Measurements from ENCODE around the gene BTLA. TPM values are rescaled to one million over a fixed set of nuclear protein-coding genes. Genes with fewer than 3 reads are reported as not detected.
A peak's percentile ranks its signal among the peaks of the same experiment; 100 is the strongest.

Gene BTLA
- total and polyA plus RNA-seq, 10 of the 15 experiments (the other 5 are each of a cell fraction or from before 2014, with no cell fraction given), result 55.4 to 134 (median 84.2) TPM

DNA sequence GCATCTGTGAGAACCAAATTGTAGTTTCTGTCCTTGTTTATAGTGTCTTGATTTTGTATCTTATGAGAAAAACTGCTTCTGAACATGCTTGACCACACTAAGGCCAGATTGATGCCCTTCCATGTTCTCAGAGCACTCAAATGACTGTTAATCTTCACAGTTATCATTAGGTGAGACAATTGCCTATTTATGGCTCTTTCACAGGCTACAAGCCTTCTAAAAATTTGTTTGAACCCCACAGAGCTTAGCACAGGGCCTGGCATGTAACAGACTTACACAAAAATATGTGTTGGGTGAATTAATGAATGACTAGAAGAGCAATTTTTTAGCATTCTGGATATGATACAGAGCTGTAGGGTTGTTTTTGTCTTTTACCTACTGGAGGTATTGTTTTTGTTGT lies 43.1 kb downstream of the BTLA start (continued):
- TF ChIP-seq, protein P1, sequence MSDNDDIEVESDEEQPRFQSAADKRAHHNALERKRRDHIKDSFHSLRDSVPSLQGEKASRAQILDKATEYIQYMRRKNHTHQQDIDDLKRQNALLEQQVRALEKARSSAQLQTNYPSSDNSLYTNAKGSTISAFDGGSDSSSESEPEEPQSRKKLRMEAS (IDR thresholded peaks at IDR 0.05; ENCODE audit: low read depth, low read length), result no peak
- TF ChIP-seq MTA3 (IDR thresholded peaks at IDR 0.05; ENCODE audit: borderline replicate concordance, low read length) (peak; percentile 69; the same call in 1 of the 2 replicates), JUNB (IDR thresholded peaks at IDR 0.05) (peak; percentile 62), MEF2A (IDR thresholded peaks at IDR 0.05; ENCODE audit: insufficient read depth, low read depth, low read length) (peak; percentile 92), CEBPB (IDR thresholded peaks at IDR 0.05; ENCODE audit: borderline replicate concordance in 1 of 2, low read depth in 2 of 2, low read length in 2 of 2) (no peak), GABPA (IDR thresholded peaks at IDR 0.05; ENCODE audit: low read depth) (no peak), NFYB (IDR thresholded peaks at IDR 0.05; ENCODE audit: insufficient read depth, low read depth, low read length) (no peak), ZNF687 (IDR thresholded peaks at IDR 0.05) (no peak), KLF5 (IDR thresholded peaks at IDR 0.05; ENCODE audit: partially characterized antibody) (no peak), IKZF2 (IDR thresholded peaks at IDR 0.05) (peak in 1 of 2 experiments; percentile 40; a peak in 2 of 4 replicates), RELB (IDR thresholded peaks at IDR 0.05; ENCODE audit: low read depth) (no peak; the same call in 1 of the 2 replicates), EED (IDR thresholded peaks at IDR 0.05; ENCODE audit: low read depth) (0 out of 2 replicates have a peak, but pooled peaks have one; percentile 20), WRNIP1 (IDR thresholded peaks at IDR 0.05; ENCODE audit: borderline replicate concordance, low read depth, low read length) (no peak), SIX5 (IDR thresholded peaks at IDR 0.05; ENCODE audit: low read depth, low read length, severe bottlenecking) (no peak), NFIC (IDR thresholded peaks at IDR 0.05; ENCODE audit: low read depth, low read length) (peak; percentile 79), MYC (IDR thresholded peaks at IDR 0.05; ENCODE audit: insufficient read depth, insufficient read length, insufficient replicate concordance, low read length, severe bottlenecking) (no peak), RUNX3 (IDR thresholded peaks at IDR 0.05; ENCODE audit: low read length) (peak; percentile 82), NRF1 (conservative IDR thresholded peaks at IDR 0.05; ENCODE audit: low read depth, low read length) (no peak), RFX5 (IDR thresholded peaks at IDR 0.05; ENCODE audit: low read depth, low read length) (no peak), CTCF (IDR thresholded peaks at IDR 0.05 in 2 of 3, conservative IDR thresholded peaks at IDR 0.05 in 1 of 3; ENCODE audit: control insufficient read depth in 2 of 3, extremely low read depth in 1 of 3, insufficient read depth in 1 of 3, low read depth in 3 of 3, low read length in 3 of 3) (no peak), ASH2L (IDR thresholded peaks at IDR 0.05; ENCODE audit: borderline replicate concordance, low read depth) (no peak), ZNF274 (IDR thresholded peaks at IDR 0.05; ENCODE audit: insufficient read depth, insufficient read length) (no peak)
